H1 (cell line): ENCODE results near the gene CRTC1. TPM values are rescaled to one million over a fixed set of nuclear protein-coding genes. Genes with fewer than 3 reads are reported as not detected.

Experiments used
- BRCA1 ChIP-seq: IDR thresholded peaks from 2 replicates; pipeline ENCODE4 v1.6.1; 2012; ENCODE audit warnings: low read depth, low read length, improper control_type of control experiment
- CTCF ChIP-seq, 3 experiments: IDR thresholded peaks; 1 replicate in 2 of 3; 2 replicates in 1 of 3; pipeline versions ENCODE4 v1.5.1 to v1.6.1; 2011; ENCODE audit warnings: low read length in 3 of 3, mild to moderate bottlenecking in 3 of 3, inconsistent platforms in 2 of 3, low read depth in 1 of 3, moderate library complexity in 1 of 3; ENCODE audit not compliant: insufficient read depth in 1 of 3; ENCODE audit errors: control extremely low read depth in 1 of 3
- GABPA ChIP-seq: IDR thresholded peaks from 2 replicates; pipeline ENCODE4 v1.6.1; 2011; ENCODE audit warnings: mild to moderate bottlenecking, low read length, moderate library complexity, borderline replicate concordance; ENCODE audit not compliant: insufficient read depth
- KDM1A ChIP-seq: fragments of 200-600, 300-600 bp; sonication (generic); IDR thresholded peaks from 2 replicates; pipeline ENCODE4 v1.7.1; 2016; ENCODE audit warnings: mild to moderate bottlenecking, low read length, borderline replicate concordance
- NANOG ChIP-seq: IDR thresholded peaks from 2 replicates; pipeline ENCODE4 v1.6.1; 2011; ENCODE audit warnings: low read length, low read depth, mild to moderate bottlenecking, inconsistent platforms; ENCODE audit not compliant: insufficient read depth, poor library complexity, severe bottlenecking
- SAP30 ChIP-seq: fragments of 300-600 bp; sonication (generic); IDR thresholded peaks from 2 replicates; pipeline ENCODE4 v1.7.1; 2012; ENCODE audit warnings: low read length, moderate library complexity, mild to moderate bottlenecking, inconsistent platforms; ENCODE audit not compliant: insufficient read depth, insufficient replicate concordance
- polyA plus RNA-seq, 7 experiments: library from polyadenylated mRNA; depleted of rRNA in 3 of 7; stranded (reverse) in 5 of 7; unstranded in 2 of 7; fragments of >200 nt in 5 of 7; fragments of 200-250 nt in 2 of 7; gene quantifications; 1 replicate in 5 of 7; 2 replicates in 1 of 7; 4 replicates in 1 of 7; pipeline versions ENCODE4 v1.2.1 to v1.2.3, GENCODE V29; 2011 to 2013; ENCODE audit warnings: missing spikeins in 2 of 7, mixed read lengths in 2 of 7
- total RNA-seq: library from RNA; stranded (reverse); fragmentation: NEBNext Ultra II Directional; extraction: Animal tissue kit (Norgen Biotek cat#: 25700); gene quantifications from 2 replicates; pipeline ENCODE4 v1.2.1, GENCODE V29; 2021

Gene CRTC1
- total and polyA plus RNA-seq, 2 of the 8 experiments (the other 6 are each of a cell fraction or from before 2014, with no cell fraction given) = 2.9 to 8.5 TPM

- no peak for TF ChIP-seq GABPA
- no peak for TF ChIP-seq SAP30
- no peak for TF ChIP-seq CTCF (IDR thresholded peaks at IDR 0.05; ENCODE audit: control extremely low read depth in 1 of 3, insufficient read depth in 1 of 3, low read depth in 1 of 3, low read length in 3 of 3)
- no peak for TF ChIP-seq NANOG
- no peak for TF ChIP-seq BRCA1
- no peak for TF ChIP-seq KDM1A
- TF ChIP-seq, all 59 proteins: peak for 0
These were observed 53.2 kb downstream of the CRTC1 start (continued) for GRCh38 chr19:18736415-18737336.
